ENCODE results near the gene NHP2. TPM values are rescaled to one million over a fixed set of nuclear protein-coding genes. Genes with fewer than 3 reads are reported as not detected.

NHP2 gene
- total RNA-seq, 1 donor from 2014 or later: 128 TPM

GRCh38 chr5:178119915-178120606 is 33.6 kb downstream of the NHP2 start:
- Mint-ChIP-seq H3K4me3 (ENCODE audit: unreplicated experiment) (no peak overlapping the region), H3K27me3 (ENCODE audit: unreplicated experiment) (peaks cover 6% of the 10 kb centered on the region), H3K27ac (ENCODE audit: unreplicated experiment) (no peak overlapping the region), H3K36me3 (ENCODE audit: unreplicated experiment) (no peaks in the 10 kb centered on the region), H3K9me3 (ENCODE audit: unreplicated experiment) (peaks cover 4% of the 10 kb centered on the region), H3K4me1 (ENCODE audit: low read depth, unreplicated experiment) (peaks cover 3% of the 10 kb centered on the region)
- DNase-seq: no peak
- TF ChIP-seq, protein P1, sequence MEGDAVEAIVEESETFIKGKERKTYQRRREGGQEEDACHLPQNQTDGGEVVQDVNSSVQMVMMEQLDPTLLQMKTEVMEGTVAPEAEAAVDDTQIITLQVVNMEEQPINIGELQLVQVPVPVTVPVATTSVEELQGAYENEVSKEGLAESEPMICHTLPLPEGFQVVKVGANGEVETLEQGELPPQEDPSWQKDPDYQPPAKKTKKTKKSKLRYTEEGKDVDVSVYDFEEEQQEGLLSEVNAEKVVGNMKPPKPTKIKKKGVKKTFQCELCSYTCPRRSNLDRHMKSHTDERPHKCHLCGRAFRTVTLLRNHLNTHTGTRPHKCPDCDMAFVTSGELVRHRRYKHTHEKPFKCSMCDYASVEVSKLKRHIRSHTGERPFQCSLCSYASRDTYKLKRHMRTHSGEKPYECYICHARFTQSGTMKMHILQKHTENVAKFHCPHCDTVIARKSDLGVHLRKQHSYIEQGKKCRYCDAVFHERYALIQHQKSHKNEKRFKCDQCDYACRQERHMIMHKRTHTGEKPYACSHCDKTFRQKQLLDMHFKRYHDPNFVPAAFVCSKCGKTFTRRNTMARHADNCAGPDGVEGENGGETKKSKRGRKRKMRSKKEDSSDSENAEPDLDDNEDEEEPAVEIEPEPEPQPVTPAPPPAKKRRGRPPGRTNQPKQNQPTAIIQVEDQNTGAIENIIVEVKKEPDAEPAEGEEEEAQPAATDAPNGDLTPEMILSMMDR (IDR thresholded peaks at IDR 0.05; ENCODE audit: partially characterized antibody, unreplicated experiment): no peak

- Mint-ChIP-seq H3K27me3 (ENCODE audit: unreplicated experiment) (peaks cover 7% of the 10 kb centered on the region), H3K4me3 (ENCODE audit: unreplicated experiment) (no peak overlapping the region), H3K4me1 (ENCODE audit: low read depth, unreplicated experiment) (peaks cover 7% of the 10 kb centered on the region), H3K36me3 (ENCODE audit: unreplicated experiment) (no peaks in the 10 kb centered on the region), H3K9me3 (ENCODE audit: unreplicated experiment) (peaks cover 4% of the 10 kb centered on the region), H3K27ac (ENCODE audit: unreplicated experiment) (no peak overlapping the region)
- TF ChIP-seq, protein P1 (IDR thresholded peaks at IDR 0.05; ENCODE audit: partially characterized antibody, unreplicated experiment): no peak
- DNase-seq: no peak
Measured at GRCh38 chr5:178117923-178118701, 35.6 kb downstream of the NHP2 start.

DNA sequence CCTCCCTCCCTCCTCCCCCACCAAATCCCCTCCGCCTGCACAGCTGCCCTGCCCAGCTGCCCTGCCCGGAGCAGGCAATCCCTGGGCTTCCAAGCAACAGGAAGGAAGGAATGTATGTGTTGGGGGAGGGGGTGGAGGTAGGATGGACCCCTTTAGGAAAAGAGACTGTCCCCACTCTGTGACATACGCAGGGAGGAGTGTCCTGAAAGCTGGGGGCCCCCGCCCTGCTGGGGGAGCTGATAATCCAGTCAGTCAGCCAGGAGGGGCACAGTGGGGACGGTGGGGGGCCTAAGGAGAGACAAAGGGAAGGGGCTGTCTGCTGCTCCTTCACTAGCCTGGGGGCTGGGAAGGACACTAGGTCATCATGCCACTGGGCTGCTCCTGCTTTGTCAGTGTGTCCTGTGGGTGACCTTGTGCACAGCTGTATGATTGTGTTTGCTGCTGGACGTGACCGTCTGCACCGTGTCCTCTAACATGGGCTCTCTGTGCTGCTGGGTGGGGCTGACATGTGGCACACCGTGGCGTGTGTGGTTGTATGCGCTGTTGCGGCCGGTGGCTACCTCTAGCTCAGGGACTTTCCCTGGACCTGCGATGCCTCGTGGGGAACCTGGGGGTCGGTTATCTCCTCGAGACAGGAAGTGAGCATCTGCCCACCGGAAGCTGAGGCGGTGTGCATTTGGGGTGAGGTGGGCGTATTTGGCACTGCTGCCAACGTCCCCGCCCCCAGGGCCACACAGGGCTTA is 37.4 kb downstream of the NHP2 start:
- Mint-ChIP-seq H3K9me3 (ENCODE audit: unreplicated experiment) (peaks cover 11% of the 10 kb centered on the region), H3K36me3 (ENCODE audit: unreplicated experiment) (no peaks in the 10 kb centered on the region), H3K27ac (ENCODE audit: unreplicated experiment) (no peak overlapping the region), H3K4me1 (ENCODE audit: low read depth, unreplicated experiment) (peaks cover 7% of the 10 kb centered on the region), H3K4me3 (ENCODE audit: unreplicated experiment) (no peak overlapping the region), H3K27me3 (ENCODE audit: unreplicated experiment) (peaks cover 15% of the 10 kb centered on the region)
- no peak for DNase-seq
- TF ChIP-seq, protein P1 (IDR thresholded peaks at IDR 0.05; ENCODE audit: partially characterized antibody, unreplicated experiment): no peak

GRCh38 chr5:178115814-178116142 is 37.9 kb downstream of the NHP2 start:
- Mint-ChIP-seq H3K27ac (ENCODE audit: unreplicated experiment) (no peak overlapping the region), H3K27me3 (ENCODE audit: unreplicated experiment) (peaks cover 15% of the 10 kb centered on the region), H3K4me1 (ENCODE audit: low read depth, unreplicated experiment) (peaks cover 7% of the 10 kb centered on the region), H3K36me3 (ENCODE audit: unreplicated experiment) (no peaks in the 10 kb centered on the region), H3K9me3 (ENCODE audit: unreplicated experiment) (peaks cover 11% of the 10 kb centered on the region), H3K4me3 (ENCODE audit: unreplicated experiment) (peak overlapping the region; percentile 38)
- TF ChIP-seq, protein P1 (IDR thresholded peaks at IDR 0.05; ENCODE audit: partially characterized antibody, unreplicated experiment): no peak
- DNase-seq: no peak

All from glutamatergic neuron (in vitro differentiated cells).